ENCODE results near the gene TEAD1. TPM values are rescaled to one million over a fixed set of nuclear protein-coding genes. Genes with fewer than 3 reads are reported as not detected.

TEAD1 gene
- total and polyA plus RNA-seq, 9 of the 15 experiments (the other 6 are each of a cell fraction or from before 2014, with no cell fraction given), result 1.7 to 17.7 (median 10.8) TPM

- TF ChIP-seq CHD7 (IDR thresholded peaks at IDR 0.05; ENCODE audit: low read depth, low read length), result no peak
- no peak for TF ChIP-seq CTBP1 (IDR thresholded peaks at IDR 0.05; ENCODE audit: borderline replicate concordance)
- peak; percentile 4; the same call in 1 of the 2 replicates for TF ChIP-seq REST (IDR thresholded peaks at IDR 0.05; ENCODE audit: borderline replicate concordance)
- no peak for TF ChIP-seq REST (CRISPR knock-in tag; IDR thresholded peaks at IDR 0.05; ENCODE audit: low read depth)
- no peak for TF ChIP-seq HDAC2 (IDR thresholded peaks at IDR 0.05)
- no peak for TF ChIP-seq SMC3 (conservative IDR thresholded peaks at IDR 0.05; ENCODE audit: insufficient read depth, low read depth, low read length)
- TF ChIP-seq SETDB1 (IDR thresholded peaks at IDR 0.05; ENCODE audit: low read length), result no peak
- TF ChIP-seq ZBTB12 (CRISPR knock-in tag; IDR thresholded peaks at IDR 0.05), result no peak
- no peak for TF ChIP-seq BCL6 (CRISPR knock-in tag; IDR thresholded peaks at IDR 0.05)
These were observed 17.3 kb downstream of the TEAD1 start (continued) for GRCh38 chr11:12691473-12691872.
